Measurements from ENCODE around the gene SOX10. TPM values are rescaled to one million over a fixed set of nuclear protein-coding genes. Genes with fewer than 3 reads are reported as not detected.

SOX10 gene
- total RNA-seq, 1 donor from 2014 or later = not detected

- Histone ChIP-seq H3K36me3 (ENCODE audit: control insufficient read depth, insufficient read depth, low read length) (no peaks in the 10 kb centered on the region), H3K4me3 (ENCODE audit: low read depth, low read length) (no peak overlapping the region), H3K27me3 (ENCODE audit: control insufficient read depth, insufficient read depth, low read length) (peaks cover 18% of the 10 kb centered on the region)
- TF ChIP-seq CTCF (IDR thresholded peaks at IDR 0.05; ENCODE audit: insufficient read depth, low read length, poor library complexity, severe bottlenecking) = no peak
- no peak for DNase-seq (ENCODE audit: low read depth)
Measured at GRCh38 chr22:38025514-38025913, 41.2 kb upstream of the SOX10 start.

- Histone ChIP-seq H3K27me3 (ENCODE audit: control insufficient read depth, insufficient read depth, low read length) (peaks cover 18% of the 10 kb centered on the region), H3K4me3 (ENCODE audit: low read depth, low read length) (no peak overlapping the region), H3K36me3 (ENCODE audit: control insufficient read depth, insufficient read depth, low read length) (no peaks in the 10 kb centered on the region)
- TF ChIP-seq CTCF (IDR thresholded peaks at IDR 0.05; ENCODE audit: insufficient read depth, low read length, poor library complexity, severe bottlenecking) = no peak
- no peak for DNase-seq (ENCODE audit: low read depth)
Measured at GRCh38 chr22:38023045-38023444, 38.7 kb upstream of the SOX10 start.

- Histone ChIP-seq H3K4me3 (ENCODE audit: low read depth, low read length) (no peak overlapping the region), H3K36me3 (ENCODE audit: control insufficient read depth, insufficient read depth, low read length) (no peaks in the 10 kb centered on the region), H3K27me3 (ENCODE audit: control insufficient read depth, insufficient read depth, low read length) (peaks cover 10% of the 10 kb centered on the region)
- DNase-seq (ENCODE audit: low read depth) = no peak
- no peak for TF ChIP-seq CTCF (IDR thresholded peaks at IDR 0.05; ENCODE audit: insufficient read depth, low read length, poor library complexity, severe bottlenecking)
Measured at GRCh38 chr22:38021206-38021605, 36.9 kb upstream of the SOX10 start.

GRCh38 chr22:38018938-38019827, 34.8 kb upstream of the SOX10 start:
- no peak for DNase-seq (ENCODE audit: low read depth)
- Histone ChIP-seq H3K27me3 (ENCODE audit: control insufficient read depth, insufficient read depth, low read length) (no peaks in the 10 kb centered on the region), H3K4me3 (ENCODE audit: low read depth, low read length) (no peak overlapping the region), H3K36me3 (ENCODE audit: control insufficient read depth, insufficient read depth, low read length) (no peaks in the 10 kb centered on the region)
- TF ChIP-seq CTCF (IDR thresholded peaks at IDR 0.05; ENCODE audit: insufficient read depth, low read length, poor library complexity, severe bottlenecking) = no peak

GRCh38 chr22:38017939-38018885, 33.9 kb upstream of the SOX10 start:
- no peak for DNase-seq (ENCODE audit: low read depth)
- no peak for TF ChIP-seq CTCF (IDR thresholded peaks at IDR 0.05; ENCODE audit: insufficient read depth, low read length, poor library complexity, severe bottlenecking)
- no peak overlapping the region for H3K4me3 ChIP-seq (ENCODE audit: low read depth, low read length)
- no peaks in the 10 kb centered on the region for H3K36me3 ChIP-seq (ENCODE audit: control insufficient read depth, insufficient read depth, low read length)
- H3K27me3 ChIP-seq (ENCODE audit: control insufficient read depth, insufficient read depth, low read length) = no peaks in the 10 kb centered on the region
